ENCODE data around the gene CRABP2.

DNA sequence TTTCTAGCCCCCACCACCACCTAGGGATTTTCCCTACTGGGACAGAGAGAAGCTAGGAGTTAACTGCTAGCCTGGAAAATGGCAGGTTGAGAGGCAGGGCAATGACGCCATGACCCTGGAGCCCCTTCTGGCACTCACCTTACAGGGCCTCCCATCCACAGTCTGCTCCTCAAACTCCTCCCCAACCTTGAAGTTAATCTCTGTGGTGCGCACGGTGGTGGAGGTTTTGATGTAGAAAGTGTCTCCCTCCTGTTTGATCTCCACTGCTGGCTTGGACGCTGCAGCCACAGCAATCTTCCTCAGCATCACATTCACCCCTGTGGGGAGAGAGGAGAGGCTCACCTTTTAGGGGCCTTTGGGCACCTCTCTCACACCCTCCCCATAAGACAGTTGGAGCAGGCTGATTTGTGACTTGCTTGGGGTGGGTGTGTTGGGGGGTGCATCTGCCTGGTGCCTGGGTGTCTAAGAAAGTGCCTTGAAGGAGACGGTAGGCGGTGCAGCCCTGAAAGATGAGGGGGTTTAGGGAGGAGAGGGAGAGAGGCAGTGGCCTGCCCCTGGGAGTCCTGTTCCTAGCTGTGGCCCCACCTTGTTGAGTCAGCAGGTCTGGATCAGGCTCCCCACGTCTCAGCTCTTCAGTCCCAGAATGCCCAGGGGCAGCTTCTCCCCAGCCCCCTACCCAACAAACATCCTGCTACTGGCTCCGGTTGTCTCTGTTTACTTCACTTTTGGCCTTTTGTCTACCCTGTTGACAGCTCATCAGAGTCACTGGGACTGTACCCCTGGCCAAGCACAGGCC lies 4.4 kb downstream of the CRABP2 start:
- TF ChIP-seq POLR2AphosphoS5 (IDR thresholded peaks at IDR 0.05; ENCODE audit: low read depth, low read length) (no peak), ZNF274 (IDR thresholded peaks at IDR 0.05; ENCODE audit: low read depth, low read length) (no peak)

All from HCT116 (cell line).